GM18499 (cell line): ENCODE data around the gene TIMM50.
"Not testable (repeated sequence)": the region's sequence is repeated elsewhere in the genome, so short reads cannot be mapped to it uniquely, and the experiment has no call there.

ENCODE experiments used
- ATAC-seq: cut with Tn5 transposase; IDR thresholded peaks from one replicate; pipeline ENCODE4 v1.9.1; 2021; ENCODE audit warnings: moderate number of reproducible peaks; ENCODE audit not compliant: insufficient read depth, unreplicated experiment

TIMM50 gene

GRCh38 chr19:39469036-39469435, 11.6 kb upstream of the TIMM50 start:
- ATAC-seq: no peak

- ATAC-seq: no peak
These were observed 11.1 kb upstream of the TIMM50 start for GRCh38 chr19:39469567-39469966.

GRCh38 chr19:39470724-39471339, 9.8 kb upstream of the TIMM50 start:
- ATAC-seq: no peak

GRCh38 chr19:39471756-39472536, 8.7 kb upstream of the TIMM50 start:
- no peak for ATAC-seq

GRCh38 chr19:39472746-39473442, 7.7 kb upstream of the TIMM50 start:
- no peak for ATAC-seq

GRCh38 chr19:39473443-39473960, 7.1 kb upstream of the TIMM50 start:
- ATAC-seq: no peak

- no peak for ATAC-seq
These were observed 6.5 kb upstream of the TIMM50 start for GRCh38 chr19:39474139-39474620.

GRCh38 chr19:39475748-39476147, 4.9 kb upstream of the TIMM50 start:
- ATAC-seq: no peak

- not testable (repeated sequence) for ATAC-seq
These were observed 1.3 kb upstream of the TIMM50 start for GRCh38 chr19:39479319-39479801.

GRCh38 chr19:39479916-39480315, 722 bp upstream of the TIMM50 start:
- ATAC-seq: no peak

- ATAC-seq: no peak
These were observed 549 bp downstream of the TIMM50 start for GRCh38 chr19:39481229-39481545.

- no peak for ATAC-seq
These were observed 1.0 kb downstream of the TIMM50 start for GRCh38 chr19:39481676-39482075.

- no peak for ATAC-seq
These were observed 2.5 kb downstream of the TIMM50 start for GRCh38 chr19:39483141-39483540.

GRCh38 chr19:39489756-39490155, 9.1 kb downstream of the TIMM50 start:
- ATAC-seq: no peak

- no peak for ATAC-seq
These were observed 11.6 kb downstream of the TIMM50 start for GRCh38 chr19:39492225-39492624.

- no peak for ATAC-seq
These were observed 12.2 kb downstream of the TIMM50 start for GRCh38 chr19:39492788-39493187.

- no peak for ATAC-seq
These were observed 14.0 kb downstream of the TIMM50 start for GRCh38 chr19:39494661-39495060.

- ATAC-seq: no peak
These were observed 15.4 kb downstream of the TIMM50 start for GRCh38 chr19:39496063-39496462.

GRCh38 chr19:39497701-39497995, 17.0 kb downstream of the TIMM50 start:
- ATAC-seq: no peak

- no peak for ATAC-seq
These were observed 17.6 kb downstream of the TIMM50 start for GRCh38 chr19:39497996-39498797.
